Measurements from ENCODE around the gene CYSTM1.

The CYSTM1 gene

GRCh38 chr5:140219068-140219991 lies 44.3 kb downstream of the CYSTM1 start:
- peak; percentile 23 for ATAC-seq
- TF ChIP-seq RARB (CRISPR knock-in tag; IDR thresholded peaks at IDR 0.05) (no peak), TSHZ2 (CRISPR knock-in tag; IDR thresholded peaks at IDR 0.05) (no peak), TOX (CRISPR knock-in tag; IDR thresholded peaks at IDR 0.05; ENCODE audit: borderline replicate concordance) (no peak), GLIS3 (CRISPR knock-in tag; IDR thresholded peaks at IDR 0.05) (no peak), PATZ1 (CRISPR knock-in tag; IDR thresholded peaks at IDR 0.05; ENCODE audit: borderline replicate concordance) (no peak)

GRCh38 chr5:140220032-140220697 lies 45.2 kb downstream of the CYSTM1 start:
- peak; percentile 72 for ATAC-seq
- TF ChIP-seq PPARA (CRISPR knock-in tag; IDR thresholded peaks at IDR 0.05; ENCODE audit: borderline replicate concordance) (no peak), ZNF70 (CRISPR knock-in tag; IDR thresholded peaks at IDR 0.05) (no peak), TCF4 (CRISPR knock-in tag; IDR thresholded peaks at IDR 0.05; ENCODE audit: borderline replicate concordance) (no peak), ARNTL (CRISPR knock-in tag; IDR thresholded peaks at IDR 0.05; ENCODE audit: borderline replicate concordance, low read depth) (no peak), CSRNP3 (CRISPR knock-in tag; IDR thresholded peaks at IDR 0.05) (no peak), ZFP30 (CRISPR knock-in tag; IDR thresholded peaks at IDR 0.05) (no peak), RARB (CRISPR knock-in tag; IDR thresholded peaks at IDR 0.05) (no peak), ZNF8 (CRISPR knock-in tag; IDR thresholded peaks at IDR 0.05) (no peak), ZNF565 (CRISPR knock-in tag; conservative IDR thresholded peaks at IDR 0.05; ENCODE audit: low read depth) (no peak), TSHZ2 (CRISPR knock-in tag; IDR thresholded peaks at IDR 0.05) (no peak), ZFP3 (CRISPR knock-in tag; IDR thresholded peaks at IDR 0.05) (peak; percentile 43; the same call in 1 of the 2 replicates), PATZ1 (CRISPR knock-in tag; IDR thresholded peaks at IDR 0.05; ENCODE audit: borderline replicate concordance) (peak; percentile 84), POU6F1 (CRISPR knock-in tag; IDR thresholded peaks at IDR 0.05; ENCODE audit: borderline replicate concordance, low read depth) (no peak), CREB5 (CRISPR knock-in tag; IDR thresholded peaks at IDR 0.05; ENCODE audit: low read depth) (peak; percentile 70; the same call in 1 of the 2 replicates), ISL1 (CRISPR knock-in tag; IDR thresholded peaks at IDR 0.05) (peak; percentile 87), CSDC2 (CRISPR knock-in tag; IDR thresholded peaks at IDR 0.05) (peak; percentile 31; the same call in 1 of the 2 replicates), ESRRG (CRISPR knock-in tag; IDR thresholded peaks at IDR 0.05) (no peak), BACH2 (CRISPR knock-in tag; IDR thresholded peaks at IDR 0.05; ENCODE audit: borderline replicate concordance) (no peak), GLIS3 (CRISPR knock-in tag; IDR thresholded peaks at IDR 0.05) (no peak), ZC3H10 (CRISPR knock-in tag; IDR thresholded peaks at IDR 0.05) (0 out of 2 replicates have a peak, but pooled peaks have one; percentile 35), SNAI2 (CRISPR knock-in tag; IDR thresholded peaks at IDR 0.05) (no peak; the same call in 1 of the 2 replicates), TOX (CRISPR knock-in tag; IDR thresholded peaks at IDR 0.05; ENCODE audit: borderline replicate concordance) (no peak), OSR1 (CRISPR knock-in tag; IDR thresholded peaks at IDR 0.05) (no peak)
